Stimulated activated CD4-positive, alpha-beta T cell treated with anti-CD3 and anti-CD28 coated beads, TNF-alpha, amount 100 ng/mL, for 48 hours (primary cell): ENCODE results near the gene SLC24A4.

ENCODE experiments used
- DNase-seq, 3 donors: peaks; one replicate each; pipeline ENCODE4 v3.0.0-alpha.2; 2020; ENCODE audit warnings: low read depth in 3 of 3

The SLC24A4 gene

GRCh38 chr14:92458136-92459029 is 135.4 kb downstream of the SLC24A4 start:
- DNase-seq, result no peak

- DNase-seq, result no peak
Observed at GRCh38 chr14:92459030-92459949, 136.3 kb downstream of the SLC24A4 start.

- DNase-seq, result no peak
Observed at GRCh38 chr14:92459950-92460421, 137.0 kb downstream of the SLC24A4 start.

GRCh38 chr14:92460541-92460915 is 137.6 kb downstream of the SLC24A4 start:
- DNase-seq, result no peak

- no peak for DNase-seq
Observed at GRCh38 chr14:92460916-92461579, 138.1 kb downstream of the SLC24A4 start.

GRCh38 chr14:92461891-92462290 is 138.9 kb downstream of the SLC24A4 start:
- no peak for DNase-seq

- DNase-seq, result no peak
Observed at GRCh38 chr14:92462568-92462967, 139.6 kb downstream of the SLC24A4 start.

- DNase-seq, result no peak
Observed at GRCh38 chr14:92463141-92463540, 140.2 kb downstream of the SLC24A4 start.

GRCh38 chr14:92464156-92464555 is 141.2 kb downstream of the SLC24A4 start:
- no peak for DNase-seq

- no peak for DNase-seq
Observed at GRCh38 chr14:92464716-92465115, 141.8 kb downstream of the SLC24A4 start.

- no peak for DNase-seq
Observed at GRCh38 chr14:92465353-92466055, 142.5 kb downstream of the SLC24A4 start.

- no peak for DNase-seq
Observed at GRCh38 chr14:92466059-92466458, 143.1 kb downstream of the SLC24A4 start.

GRCh38 chr14:92469515-92469914 is 146.6 kb downstream of the SLC24A4 start:
- no peak for DNase-seq

- DNase-seq, result no peak
Observed at GRCh38 chr14:92470215-92470614, 147.2 kb downstream of the SLC24A4 start.

- no peak for DNase-seq
Observed at GRCh38 chr14:92470811-92471210, 147.8 kb downstream of the SLC24A4 start.

GRCh38 chr14:92471919-92472318 is 149.0 kb downstream of the SLC24A4 start:
- no peak for DNase-seq

- no peak for DNase-seq
Observed at GRCh38 chr14:92472860-92473259, 149.9 kb downstream of the SLC24A4 start.

GRCh38 chr14:92473261-92473968 is 150.4 kb downstream of the SLC24A4 start:
- DNase-seq, result no peak

GRCh38 chr14:92473969-92474535 is 151.1 kb downstream of the SLC24A4 start:
- no peak for DNase-seq

GRCh38 chr14:92475037-92475436 is 152.1 kb downstream of the SLC24A4 start:
- DNase-seq, result no peak
